GM19468 (cell line): ENCODE measurements around the gene SPAG8.

Experiments
- ATAC-seq: cut with Tn5 transposase; IDR thresholded peaks from one replicate; pipeline ENCODE4 v1.9.1; 2021; ENCODE audit warnings: mild to moderate bottlenecking, moderate library complexity, moderate number of reproducible peaks; ENCODE audit not compliant: unreplicated experiment; ENCODE audit errors: extremely low read depth

Gene SPAG8, protein sequence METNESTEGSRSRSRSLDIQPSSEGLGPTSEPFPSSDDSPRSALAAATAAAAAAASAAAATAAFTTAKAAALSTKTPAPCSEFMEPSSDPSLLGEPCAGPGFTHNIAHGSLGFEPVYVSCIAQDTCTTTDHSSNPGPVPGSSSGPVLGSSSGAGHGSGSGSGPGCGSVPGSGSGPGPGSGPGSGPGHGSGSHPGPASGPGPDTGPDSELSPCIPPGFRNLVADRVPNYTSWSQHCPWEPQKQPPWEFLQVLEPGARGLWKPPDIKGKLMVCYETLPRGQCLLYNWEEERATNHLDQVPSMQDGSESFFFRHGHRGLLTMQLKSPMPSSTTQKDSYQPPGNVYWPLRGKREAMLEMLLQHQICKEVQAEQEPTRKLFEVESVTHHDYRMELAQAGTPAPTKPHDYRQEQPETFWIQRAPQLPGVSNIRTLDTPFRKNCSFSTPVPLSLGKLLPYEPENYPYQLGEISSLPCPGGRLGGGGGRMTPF

DNA sequence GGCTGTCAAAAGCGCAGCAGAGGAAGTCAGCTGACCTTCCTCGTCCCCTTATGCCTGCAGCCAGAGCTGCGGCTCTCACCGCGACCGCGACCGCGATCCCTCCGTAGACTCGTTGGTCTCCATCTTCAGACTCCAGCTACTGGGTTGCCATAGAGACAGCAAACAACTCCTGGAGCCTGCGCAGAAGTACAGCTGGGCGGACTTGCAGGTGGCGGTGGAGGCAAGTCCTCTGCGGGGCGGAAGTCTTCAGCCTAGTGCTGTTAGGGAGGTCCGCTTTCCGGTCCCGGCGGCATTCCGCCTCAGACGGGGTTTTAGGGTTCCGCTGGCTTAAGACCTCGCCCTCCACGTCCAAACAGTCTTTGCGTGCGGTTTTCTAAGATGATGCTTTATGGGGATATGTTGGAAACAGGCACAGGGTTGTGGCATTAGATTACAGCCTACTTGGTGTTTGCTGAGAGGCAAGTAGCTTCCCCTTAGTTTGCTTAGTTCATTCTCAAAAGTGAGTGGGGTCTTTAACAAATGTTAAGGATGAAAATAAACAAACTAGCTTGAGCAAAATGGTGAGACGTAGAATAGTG, at the start of gene SPAG8:
Gene SPAG8, minus strand, starts transcription at position 238 of the 578 bp plus-strand sequence. Its CDS starts 115 bp downstream, at position 123.
- ATAC-seq = peak; percentile 62

DNA sequence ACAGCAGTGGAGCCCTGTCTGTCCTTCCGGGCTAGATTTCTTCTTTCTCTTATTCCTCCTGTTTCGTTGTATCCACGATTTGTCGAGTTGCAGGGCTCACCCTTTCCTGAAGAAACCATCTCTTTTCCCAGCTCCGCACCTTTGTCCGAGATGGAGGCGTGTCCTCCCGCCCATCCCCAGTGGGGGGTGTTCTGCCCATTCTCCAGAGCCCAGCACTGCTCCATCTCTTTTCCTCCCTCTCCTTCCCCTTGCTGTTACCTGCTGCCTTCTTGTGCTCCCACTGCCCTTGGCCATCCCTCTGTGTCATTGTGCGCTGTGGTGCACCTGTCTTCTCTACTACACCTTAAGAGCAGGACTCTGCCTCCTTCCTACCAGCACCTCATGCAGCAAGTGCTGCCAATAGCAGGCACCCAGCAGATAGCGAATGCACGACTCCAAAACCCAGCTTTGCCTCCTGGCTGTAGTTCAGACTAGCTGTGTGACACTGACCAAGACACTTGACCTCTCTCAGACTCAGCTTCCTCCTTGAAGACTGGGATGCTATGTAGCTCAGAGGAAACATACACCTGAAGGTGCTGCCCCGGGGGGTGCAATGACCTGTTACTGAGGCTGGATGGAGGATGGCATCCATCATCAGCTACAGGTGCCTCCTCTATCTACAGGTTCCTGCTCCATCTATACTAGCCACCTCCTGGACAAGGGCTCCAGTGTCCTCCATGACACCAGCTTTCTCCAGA, 49.3 kb upstream of the SPAG8 start:
- no peak for ATAC-seq

DNA sequence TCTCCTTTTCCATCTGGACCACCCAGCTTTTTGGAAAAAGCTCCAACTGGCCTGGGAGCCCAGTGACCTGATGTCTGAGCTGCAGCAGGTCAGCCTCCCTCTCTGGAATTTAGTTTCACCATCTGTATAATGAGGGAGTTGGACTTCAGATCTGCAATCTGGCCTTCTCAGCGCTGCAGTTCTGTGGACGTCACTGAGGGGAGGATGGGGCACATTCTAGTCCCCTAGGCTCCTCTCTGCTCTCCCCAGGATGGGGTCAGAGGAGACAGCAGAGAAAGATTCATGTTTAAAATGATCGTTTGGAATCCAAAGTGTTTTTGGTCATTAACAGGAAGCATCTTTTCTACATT, 47.9 kb upstream of the SPAG8 start:
- no peak for ATAC-seq

DNA sequence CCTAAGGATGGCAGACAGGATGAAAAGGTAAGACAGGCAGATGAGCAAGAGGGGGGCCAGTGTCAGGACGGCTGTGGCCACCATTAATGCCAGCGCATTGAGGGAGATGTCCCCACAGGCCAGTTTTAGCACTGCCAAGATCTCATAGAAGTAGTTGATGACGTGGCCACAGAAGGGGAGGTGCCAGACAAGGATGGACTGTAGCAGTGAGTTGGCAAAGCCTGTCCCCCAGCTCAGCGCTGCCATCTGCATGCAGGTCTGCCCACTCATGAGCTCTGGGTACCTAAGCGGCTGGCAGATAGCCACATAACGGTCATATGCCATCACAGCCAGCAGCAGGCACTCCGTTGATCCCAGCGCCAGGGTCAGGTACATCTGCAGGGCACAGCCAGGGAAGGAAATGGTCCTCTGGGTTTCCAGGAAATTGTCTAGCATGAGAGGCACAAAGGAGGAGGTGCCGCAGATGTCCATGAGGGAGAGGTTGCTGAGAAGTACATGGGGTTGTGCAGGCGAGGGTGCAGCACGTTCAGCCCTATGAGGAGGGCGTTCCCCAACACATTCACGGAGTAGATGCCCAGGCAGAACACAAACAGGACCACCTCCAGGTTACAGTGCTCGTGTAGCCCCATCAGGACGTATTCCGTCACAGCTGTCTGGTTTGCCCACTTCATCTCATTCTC, 47.4 kb upstream of the SPAG8 start:
- ATAC-seq = no peak

DNA sequence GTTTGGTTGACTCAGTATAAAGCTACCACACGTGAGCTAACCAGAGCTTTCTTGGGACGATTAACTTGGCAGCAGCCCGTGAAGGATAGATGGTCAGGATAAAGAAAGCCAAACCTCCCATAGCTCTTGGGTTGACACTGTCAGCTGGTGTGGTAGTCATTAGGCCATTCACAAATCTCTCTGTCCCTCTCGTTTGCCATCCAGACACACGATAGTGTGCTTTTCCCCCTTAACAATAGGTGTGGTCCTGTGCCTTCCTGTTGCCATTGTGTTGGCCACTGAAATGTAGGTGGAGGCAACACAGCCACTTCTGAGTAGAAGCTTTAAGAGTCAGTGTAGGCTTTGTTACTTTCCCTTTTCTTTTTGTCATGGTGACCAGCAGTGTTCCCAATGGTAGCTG, 46.4 kb upstream of the SPAG8 start:
- no peak for ATAC-seq

DNA sequence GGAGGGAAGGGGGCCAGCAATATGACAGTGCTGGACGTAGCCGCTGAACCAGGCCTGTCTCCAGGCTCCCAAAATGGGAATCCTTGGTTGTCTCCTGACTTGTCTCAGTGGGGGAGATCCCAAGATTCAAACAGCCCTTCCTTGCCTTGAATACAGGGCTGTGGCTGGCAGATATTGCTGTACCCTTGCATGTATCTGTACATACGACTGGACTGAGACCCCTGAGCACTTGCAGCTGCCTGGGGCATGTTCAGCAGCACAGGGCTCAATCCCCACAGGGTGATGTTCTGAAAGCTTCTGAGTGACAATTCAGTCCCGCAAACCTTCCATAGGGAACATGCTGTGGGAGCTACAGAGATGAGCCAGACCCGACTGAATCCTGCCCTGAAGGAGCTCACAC, 44.8 kb upstream of the SPAG8 start:
- ATAC-seq = no peak

DNA sequence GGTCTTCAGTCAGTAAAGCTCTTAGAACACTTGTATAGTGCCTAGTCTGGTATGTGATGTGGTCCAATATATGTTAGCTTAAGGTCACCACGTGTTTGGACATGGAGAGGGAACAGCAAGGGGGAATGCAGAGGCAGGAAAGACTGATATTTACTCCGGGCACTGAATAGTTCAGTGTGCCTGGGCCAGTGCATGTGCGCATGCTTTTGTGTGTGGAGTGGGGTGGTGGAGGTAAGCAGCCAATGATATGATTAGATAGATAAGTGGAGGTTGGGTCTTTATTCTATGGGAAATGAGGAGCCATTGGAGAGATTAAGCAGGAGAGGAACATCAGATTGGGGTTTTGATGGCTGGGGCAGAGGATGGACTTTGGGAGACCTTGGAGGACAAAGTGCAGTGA, 44.1 kb upstream of the SPAG8 start:
- no peak for ATAC-seq

DNA sequence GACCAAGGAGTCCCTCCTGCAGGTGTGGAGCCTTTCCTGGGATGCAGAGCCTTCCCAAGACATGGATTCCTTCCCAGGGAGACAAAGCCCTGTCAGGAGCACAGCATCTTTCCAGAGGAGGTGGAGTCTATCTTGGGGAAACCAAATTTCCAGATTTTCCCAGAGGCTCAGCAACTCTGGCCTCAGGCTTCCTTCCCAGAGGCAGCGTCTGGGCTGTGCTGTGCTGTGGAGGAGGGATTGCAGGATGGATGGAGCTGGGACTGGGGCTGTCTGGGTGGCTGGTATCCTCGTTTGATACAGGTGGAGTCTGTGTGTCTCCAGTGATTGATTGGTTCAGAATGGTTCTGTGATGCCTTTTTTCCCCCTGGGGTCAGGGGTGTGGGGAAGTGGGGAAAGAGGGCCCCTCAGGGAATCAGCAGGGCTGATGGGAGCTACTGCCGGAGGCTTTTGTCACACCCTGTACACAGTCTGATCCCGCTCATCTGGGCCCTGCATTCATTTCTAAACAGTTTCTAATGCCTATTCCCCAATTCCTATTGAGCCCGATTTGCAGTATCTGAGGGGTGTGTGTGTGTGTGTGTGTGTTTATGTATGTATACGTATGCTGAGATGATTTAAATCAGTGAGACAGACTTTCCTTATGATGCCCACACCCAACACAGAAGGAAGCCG, 42.2 kb upstream of the SPAG8 start:
- no peak for ATAC-seq

DNA sequence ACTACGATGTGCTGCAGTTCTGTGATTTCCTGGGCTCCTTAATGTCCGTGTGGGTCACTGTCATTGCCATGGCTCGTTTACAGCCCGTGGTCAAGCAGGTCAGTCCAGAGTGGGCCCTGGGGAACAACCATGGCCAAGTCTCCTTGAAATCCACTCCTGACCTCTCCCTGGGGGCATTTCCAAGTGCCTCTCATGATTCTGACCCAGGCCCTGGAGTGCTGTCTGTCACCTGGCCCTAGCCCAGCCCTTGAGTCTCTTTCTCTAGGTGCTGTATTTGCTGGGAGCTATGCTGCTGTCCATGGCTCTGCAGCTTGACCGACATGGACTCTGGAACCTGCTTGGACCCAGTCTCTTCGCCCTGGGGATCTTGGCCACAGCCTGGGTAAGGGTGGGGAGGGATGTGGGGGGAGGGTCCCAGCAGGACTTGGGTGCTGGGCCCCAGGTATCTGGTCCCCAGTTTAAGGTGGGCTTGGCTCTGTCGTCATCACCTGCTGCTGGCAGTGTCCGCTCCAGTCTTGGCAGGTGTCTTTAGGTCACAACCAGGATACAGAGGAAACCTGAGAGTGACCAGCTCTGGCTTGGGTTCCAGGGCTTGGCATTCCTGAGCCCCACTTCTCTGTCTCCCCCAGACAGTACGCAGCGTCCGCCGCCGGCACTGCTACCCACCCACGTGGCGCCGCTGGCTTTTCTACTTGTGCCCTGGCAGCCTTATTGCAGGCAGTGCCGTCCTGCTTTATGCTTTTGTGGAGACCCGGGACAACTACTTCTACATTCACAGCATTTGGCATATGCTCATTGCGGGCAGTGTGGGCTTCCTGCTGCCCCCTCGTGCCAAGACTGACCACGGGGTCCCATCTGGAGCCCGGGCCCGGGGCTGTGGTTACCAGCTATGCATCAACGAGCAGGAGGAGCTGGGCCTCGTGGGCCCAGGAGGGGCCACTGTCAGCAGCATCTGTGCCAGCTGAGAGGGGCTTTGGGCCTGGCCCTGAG, 41.1 kb upstream of the SPAG8 start:
- no peak for ATAC-seq

DNA sequence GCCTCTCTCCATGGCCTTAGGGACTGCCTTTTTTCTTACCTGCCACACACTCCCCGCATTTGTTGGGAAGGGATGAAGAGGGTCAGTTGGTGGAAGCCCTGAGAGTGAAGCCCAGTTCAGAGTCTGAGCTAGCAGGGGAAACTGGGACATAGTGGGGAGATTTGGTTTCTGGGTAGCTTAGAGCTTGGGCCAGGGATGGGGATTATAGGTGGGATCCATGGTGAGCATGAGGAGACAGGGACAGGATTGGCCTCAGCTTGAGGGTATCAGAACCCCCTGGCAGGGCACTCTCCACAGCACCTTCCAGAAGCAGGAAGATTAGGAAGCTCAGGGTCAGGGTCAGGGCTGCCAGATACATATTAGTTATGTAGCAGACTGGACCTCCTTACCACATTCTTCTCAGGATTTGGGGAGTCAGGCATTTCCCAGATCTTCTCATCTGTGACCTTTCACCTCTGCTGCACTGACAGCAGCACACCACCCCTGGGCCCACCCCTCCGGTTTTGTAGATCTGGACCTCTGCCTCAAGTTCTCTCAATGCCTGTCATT, 40.3 kb upstream of the SPAG8 start:
- ATAC-seq = no peak

DNA sequence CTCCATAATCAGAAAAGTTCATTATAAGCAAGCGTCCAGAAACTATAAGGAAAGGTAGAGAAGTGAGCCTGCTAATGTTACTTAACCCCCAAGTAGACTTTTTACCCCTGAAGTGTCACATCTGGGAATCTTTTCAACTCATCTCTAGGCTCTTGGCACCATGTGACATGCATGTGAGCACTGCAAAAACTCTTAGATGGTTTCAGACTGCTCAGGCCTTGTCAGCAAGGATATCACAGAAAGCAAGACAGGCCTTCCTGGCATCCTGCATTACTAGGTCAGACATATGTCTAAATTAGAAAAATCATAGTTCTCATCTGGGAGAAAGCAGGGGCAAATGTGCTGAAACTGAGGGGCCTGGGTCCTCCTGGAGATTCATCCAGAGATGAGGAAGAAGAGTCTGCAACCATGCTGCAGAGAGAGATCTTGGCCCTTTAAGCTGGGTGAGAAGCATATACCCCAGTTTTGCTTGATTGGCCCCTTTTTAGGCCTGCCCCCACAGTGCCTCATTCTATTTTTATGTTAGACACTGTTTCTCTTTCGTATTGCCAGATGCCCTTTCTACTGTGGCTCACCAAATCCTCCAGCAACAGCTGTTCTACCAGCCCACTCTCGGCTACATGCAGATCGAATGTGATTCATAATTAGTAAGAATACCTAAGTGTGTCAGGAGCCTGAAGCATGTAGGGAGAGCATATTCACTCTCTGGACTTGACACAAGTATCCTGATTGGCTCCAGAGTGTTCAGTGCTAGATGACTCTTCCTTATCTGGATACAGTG, 35.9 kb upstream of the SPAG8 start:
- peak; percentile 85 for ATAC-seq

DNA sequence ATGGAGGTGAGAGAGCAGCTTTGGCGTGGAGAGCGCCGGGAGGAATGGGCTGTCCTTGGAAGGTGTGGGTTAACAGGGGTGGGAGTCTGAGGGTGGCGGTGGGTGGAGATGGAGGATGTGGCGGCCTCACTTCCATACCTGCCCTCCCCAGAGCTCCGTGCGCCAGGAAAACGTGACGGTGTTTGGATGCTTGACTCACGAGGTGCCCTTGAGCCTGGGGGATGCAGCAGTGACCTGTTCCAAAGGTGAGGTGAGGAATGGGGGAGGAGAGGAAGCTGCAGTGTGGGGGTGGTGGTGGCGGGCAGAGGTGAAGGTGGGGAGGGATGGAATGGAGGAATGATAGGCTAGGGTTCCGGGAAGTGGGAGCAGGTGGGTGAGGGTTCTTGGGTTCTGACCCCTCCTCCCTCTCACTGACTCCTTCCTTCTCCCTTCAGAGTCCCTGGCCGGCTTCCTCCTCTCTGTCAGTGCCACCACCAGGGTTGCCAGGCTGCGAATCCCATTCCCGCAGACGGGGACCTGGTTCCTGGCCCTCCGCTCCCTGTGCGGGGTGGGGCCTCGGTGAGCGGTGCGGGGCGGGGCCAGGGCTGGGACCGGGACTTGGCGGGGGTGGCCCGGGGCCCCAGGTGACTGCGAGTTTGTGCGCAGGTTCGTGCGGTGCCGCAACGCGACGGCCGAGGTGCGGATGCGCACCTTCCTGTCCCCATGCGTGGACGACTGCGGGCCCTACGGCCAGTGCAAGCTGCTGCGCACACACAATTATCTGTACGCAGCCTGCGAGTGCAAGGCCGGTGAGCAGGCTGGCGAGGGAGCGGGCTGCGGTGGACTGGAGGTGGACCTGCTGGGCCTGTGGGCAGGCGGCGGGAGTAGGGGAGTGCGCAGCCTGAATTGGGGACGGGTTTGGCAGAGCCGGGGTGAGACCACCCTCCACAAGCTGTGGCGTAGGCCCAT, 34.0 kb upstream of the SPAG8 start:
- ATAC-seq = no peak

DNA sequence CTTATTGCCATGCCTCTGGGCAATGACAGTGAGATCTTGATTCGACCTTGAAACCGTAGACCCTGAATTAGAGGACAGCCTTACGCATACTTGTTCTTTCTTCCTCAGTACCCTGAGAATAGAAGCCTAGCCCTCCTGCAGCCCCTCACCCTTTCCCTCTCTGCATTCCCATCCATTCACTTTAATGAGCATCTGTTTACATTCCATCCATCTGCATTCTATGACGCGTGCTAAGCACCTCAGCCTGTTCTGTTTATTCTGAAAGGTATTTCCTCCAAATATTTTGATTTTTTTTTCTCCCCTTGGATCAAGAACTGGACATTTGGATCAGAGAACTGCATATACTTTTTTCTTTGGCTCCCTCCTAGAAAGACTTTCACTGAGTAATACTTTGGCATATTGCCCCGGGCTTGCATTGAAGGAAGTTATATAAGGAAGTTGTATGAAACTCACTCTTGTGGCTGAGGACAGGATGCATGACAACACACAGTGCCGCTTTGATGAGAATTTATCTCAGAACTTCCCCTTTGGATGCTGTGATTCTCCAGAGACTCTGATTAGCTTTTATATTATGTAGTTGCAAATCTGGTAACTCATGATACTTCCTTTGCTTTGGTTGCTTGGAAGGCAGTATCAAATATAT, 32.7 kb upstream of the SPAG8 start:
- ATAC-seq = no peak

DNA sequence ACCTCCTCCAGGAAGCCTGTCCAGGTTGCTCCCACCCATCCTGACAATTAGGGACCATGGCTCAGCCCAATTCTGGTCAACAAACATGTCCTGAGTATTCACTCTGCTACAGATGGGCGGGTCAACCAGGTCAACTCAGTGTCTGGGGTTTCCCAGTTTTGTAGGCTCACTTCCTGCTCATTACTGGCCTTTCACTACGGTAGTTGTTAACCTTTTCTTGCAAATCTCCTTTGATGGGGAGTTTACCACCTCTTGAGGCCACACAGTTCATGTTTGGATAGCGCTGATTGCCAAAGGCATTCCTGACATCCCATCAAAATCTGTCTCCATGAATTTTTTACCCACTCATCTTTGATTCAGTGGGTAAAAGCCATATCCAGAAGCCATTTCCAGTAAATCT, 30.7 kb upstream of the SPAG8 start:
- peak; percentile 24 for ATAC-seq

DNA sequence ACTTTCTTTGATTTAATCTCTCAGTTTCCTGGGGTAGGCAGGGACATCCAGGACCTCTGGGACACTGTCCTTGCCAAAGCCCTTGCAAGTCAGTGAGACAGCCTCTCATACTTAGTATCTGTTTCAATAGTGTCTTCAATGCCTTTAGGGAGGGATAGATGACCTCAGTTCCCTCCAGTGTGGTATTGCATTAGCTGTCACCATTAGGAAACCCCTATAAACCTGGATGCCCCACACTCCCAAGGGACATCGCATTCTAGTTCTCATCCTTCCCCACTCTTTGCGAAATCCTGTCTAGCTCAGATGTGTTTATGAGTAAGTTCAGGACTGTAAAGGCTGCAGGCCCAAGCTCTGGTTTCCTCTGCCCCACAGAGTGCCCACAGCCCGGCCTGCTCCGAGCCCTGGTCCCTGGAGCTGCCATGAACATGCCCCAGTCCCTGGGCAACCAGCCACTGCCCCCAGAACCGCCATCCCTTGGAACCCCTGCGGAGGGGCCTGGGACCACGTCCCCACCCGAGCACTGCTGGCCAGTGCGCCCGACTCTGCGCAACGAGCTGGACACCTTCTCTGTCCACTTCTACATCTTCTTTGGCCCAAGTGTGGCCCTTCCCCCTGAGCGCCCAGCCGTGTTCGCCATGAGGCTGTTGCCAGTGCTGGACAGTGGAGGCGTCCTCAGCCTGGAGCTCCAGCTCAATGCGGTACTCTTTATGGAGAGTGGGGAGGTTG, 30.1 kb upstream of the SPAG8 start:
- ATAC-seq = no peak

DNA sequence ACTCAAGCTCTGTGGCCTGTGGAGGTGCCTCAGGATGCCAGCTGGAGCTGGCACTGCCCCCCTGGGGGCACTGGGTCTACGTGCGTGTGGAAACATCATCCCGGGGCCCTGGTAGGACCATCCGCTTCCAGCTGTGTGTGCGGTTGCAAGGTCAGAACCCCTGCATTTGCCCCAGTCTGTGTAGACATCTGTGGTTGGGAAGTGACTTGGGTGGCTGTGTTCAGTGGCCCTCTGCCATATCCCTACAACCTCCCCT, 29.5 kb upstream of the SPAG8 start:
- no peak for ATAC-seq
